GM18520 (cell line): ENCODE results near the gene TJP1.
"Not testable (repeated sequence)": the region's sequence is repeated elsewhere in the genome, so short reads cannot be mapped to it uniquely, and the experiment has no call there.

Experiments
- ATAC-seq: cut with Tn5 transposase; IDR thresholded peaks from one replicate; pipeline ENCODE4 v1.9.1; 2021; ENCODE audit not compliant: unreplicated experiment

Gene TJP1

GRCh38 chr15:29708519-29708918 is 113.7 kb downstream of the TJP1 start:
- ATAC-seq = no peak

- no peak for ATAC-seq
Measured at GRCh38 chr15:29704950-29705597, 117.2 kb downstream of the TJP1 start.

GRCh38 chr15:29701151-29701550 is 121.1 kb downstream of the TJP1 start:
- no peak for ATAC-seq

- ATAC-seq = no peak
Measured at GRCh38 chr15:29700296-29700695, 122.0 kb downstream of the TJP1 start.

DNA sequence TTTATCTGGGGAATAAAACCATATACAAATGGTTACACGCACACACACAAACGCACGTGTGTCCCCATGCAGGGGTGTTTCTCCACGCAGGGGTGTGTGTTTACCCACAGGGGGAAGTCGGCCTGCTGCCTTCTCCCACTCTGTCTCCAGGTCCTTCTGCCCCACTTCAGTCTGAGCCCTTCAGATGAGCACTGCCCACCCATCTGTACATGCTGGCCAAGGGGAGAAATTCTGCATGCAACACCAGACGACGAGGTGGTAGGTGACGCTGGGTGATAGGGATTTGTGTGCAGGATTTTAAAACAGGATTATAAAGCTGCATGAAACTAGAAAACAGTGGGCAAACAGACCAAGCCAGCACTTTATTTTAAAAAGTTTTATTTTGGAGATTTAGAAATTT is 122.5 kb downstream of the TJP1 start:
- no peak for ATAC-seq

GRCh38 chr15:29698030-29698701 is 124.1 kb downstream of the TJP1 start:
- ATAC-seq = no peak

DNA sequence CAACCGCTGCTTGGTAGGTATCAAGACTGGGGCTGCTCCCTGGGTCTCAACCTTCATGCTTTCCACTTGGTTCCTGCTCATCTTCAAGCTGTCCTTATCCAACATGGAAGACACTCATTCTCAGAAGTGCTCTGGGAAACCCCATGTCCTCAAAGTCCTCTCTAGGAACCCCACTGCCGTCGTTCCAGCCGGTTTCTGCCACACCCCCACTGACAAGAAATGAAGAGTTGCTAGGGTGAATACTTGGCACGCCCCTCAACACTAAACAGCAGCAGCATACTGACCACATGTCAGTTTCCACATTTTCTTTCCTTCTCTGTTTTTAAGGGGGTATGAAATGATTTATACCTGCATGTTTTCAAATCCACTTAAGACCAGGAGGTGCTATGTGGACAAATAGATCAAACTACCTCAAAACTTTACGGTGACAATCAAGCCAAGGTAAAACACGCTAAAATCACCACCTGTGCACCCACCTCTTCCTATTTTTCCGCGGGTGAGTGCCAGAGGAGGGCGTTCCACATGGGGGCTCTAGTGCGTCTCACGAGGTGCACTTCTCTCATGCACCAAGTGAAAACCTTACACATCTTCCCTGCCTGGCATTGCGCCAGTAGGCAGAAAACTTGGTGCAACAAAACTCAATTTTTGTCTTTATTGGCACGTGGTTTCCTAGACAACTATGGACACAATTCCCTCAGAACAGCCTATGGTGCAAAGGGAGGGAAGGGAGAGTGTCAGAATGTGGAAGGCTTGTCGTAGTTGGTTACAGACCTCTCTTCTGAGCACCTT is 125.1 kb downstream of the TJP1 start:
- ATAC-seq = no peak

- ATAC-seq = not testable (repeated sequence)
Measured at GRCh38 chr15:29696506-29696905, 125.8 kb downstream of the TJP1 start.

- ATAC-seq = no peak
Measured at GRCh38 chr15:29695489-29696167, 126.6 kb downstream of the TJP1 start.

DNA sequence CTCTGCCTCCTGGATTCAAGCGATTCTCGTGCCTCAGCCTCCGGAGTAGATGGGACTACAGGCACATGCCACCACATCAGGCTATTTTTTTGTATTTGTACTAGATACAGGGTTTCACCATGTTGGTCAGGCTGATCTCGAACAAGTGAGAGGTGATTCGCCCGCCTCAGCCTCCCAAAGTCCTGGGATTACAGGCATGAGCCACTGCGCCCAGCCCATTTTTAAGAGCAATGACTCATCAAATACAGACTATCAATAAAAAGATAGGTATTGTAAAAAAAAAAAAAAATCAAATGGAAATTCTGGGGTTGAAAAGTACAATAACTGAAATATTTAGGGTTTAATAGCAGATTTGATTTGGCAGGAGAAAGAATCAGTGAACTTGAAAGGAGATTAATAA is 129.0 kb downstream of the TJP1 start:
- no peak for ATAC-seq

DNA sequence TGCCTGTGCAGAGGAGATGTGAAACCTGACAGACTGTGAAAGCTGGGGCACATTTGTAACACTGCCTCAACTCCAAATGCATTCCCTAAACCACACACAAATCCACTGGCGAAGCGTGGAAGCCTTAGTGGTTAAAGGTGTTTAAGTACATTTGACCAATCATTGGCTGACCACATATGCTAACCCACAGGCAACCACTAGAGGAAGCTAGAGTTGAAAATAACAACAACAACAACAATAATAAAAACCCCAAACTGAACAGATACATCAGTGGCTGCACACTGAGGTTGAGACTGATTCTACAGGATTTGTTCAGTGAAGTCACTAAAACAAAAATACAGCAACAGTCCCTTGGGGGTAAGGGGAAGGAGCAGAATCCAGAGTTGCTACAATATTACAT is 129.7 kb downstream of the TJP1 start:
- no peak for ATAC-seq

DNA sequence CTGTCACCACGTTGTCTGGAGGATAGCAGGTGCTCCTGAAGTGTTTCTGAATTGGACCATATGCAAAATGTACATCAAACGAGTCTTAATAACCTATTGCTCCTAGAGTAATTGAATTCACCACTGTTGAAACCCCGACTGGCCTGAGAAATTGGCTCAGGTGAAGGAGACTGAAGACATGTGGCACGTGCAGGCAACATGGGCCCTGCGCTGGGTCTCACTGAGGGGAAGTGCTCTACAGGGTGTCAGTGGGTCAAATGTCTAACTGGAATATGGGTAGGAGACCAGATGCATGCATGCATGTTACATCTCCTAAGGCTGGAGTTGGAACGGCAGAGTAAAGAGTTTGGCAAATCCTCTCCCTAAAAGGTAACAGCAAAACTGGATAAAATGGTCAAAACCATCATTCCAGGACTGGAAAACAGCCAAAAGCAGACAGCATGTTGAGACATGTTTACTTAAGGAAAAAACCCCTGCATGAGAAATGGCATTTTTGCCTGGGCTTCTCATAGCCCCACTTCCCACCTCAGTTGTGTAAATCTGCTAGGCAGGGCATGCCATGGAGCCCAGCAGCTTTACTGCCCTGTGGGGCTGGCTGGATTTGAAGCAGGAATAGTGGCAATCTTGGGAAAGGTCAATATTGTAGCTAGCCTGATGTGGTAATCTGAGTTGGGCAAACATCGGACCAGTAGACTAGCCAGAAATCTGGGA is 131.3 kb downstream of the TJP1 start:
- ATAC-seq = no peak

GRCh38 chr15:29689287-29689986 is 132.8 kb downstream of the TJP1 start:
- ATAC-seq = no peak

GRCh38 chr15:29688506-29689286 is 133.6 kb downstream of the TJP1 start:
- ATAC-seq = no peak

DNA sequence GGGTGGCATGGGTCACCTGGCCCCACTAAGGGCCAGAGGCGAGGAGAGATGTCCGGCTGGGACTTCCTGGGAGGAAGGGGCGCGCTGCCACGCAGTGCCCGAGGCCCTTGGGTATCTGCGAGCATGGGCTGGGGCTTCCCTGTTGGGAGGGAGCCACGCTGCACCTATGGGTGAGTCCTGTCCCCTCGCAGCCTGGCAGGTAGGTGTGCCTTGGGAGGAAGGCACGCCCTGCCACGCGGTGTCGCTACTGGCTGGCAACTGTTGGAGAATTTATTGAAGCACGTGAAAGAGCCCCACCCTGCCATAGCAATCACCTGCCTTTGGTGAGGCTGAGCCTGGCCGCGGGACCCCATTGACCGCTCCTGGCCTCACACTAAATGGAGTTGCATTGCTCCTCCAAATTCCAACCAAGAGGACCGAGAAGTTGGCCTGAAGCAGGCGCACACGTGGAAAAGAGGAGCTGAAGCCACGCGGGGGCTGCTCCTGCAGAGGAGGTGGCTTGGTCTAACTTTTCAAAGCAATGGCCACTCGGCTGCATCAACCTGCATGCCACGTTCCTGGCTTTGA is 134.2 kb downstream of the TJP1 start:
- no peak for ATAC-seq

GRCh38 chr15:29687204-29687815 is 135.0 kb downstream of the TJP1 start:
- no peak for ATAC-seq

- no peak for ATAC-seq
Measured at GRCh38 chr15:29686445-29687203, 135.6 kb downstream of the TJP1 start.

GRCh38 chr15:29686079-29686425 is 136.2 kb downstream of the TJP1 start:
- no peak for ATAC-seq
